ENCODE results near the gene LMX1B.

DNA sequence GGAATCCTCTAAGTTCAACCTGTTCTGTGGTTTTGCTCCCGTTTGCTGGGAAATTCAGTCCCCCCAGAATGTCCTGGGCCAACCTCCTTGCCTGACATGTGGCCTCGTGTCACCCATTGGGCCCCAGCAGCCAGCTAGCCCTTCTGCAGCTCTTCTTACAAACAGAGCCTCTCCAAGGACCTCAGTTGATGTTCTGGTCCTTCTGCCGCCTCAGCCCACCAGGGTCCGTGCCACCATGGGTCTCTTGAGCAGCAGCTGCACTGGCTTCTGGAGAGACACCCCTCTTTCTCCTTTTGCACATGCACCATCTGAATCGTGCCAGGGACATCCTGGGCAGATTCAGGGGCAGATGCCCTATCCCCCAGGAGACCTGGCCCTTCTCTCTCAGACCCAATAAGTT lies 85.0 kb downstream of the LMX1B start:
- no peak for TF ChIP-seq CTCF (IDR thresholded peaks at IDR 0.05)
- TF ChIP-seq CHD2 (IDR thresholded peaks at IDR 0.05; ENCODE audit: low read length, partially characterized antibody) = no peak
- TF ChIP-seq FOXJ3 (CRISPR knock-in tag; IDR thresholded peaks at IDR 0.05) = no peak
- TF ChIP-seq MEF2A (IDR thresholded peaks at IDR 0.05; ENCODE audit: borderline replicate concordance, low read depth) = no peak
- no peak for TF ChIP-seq TAF1 (IDR thresholded peaks at IDR 0.05; ENCODE audit: borderline replicate concordance, low read depth, low read length)
- TF ChIP-seq EZH2phosphoT487 (IDR thresholded peaks at IDR 0.05; ENCODE audit: borderline replicate concordance, low read depth) = no peak
- no peak for TF ChIP-seq POLR2AphosphoS5 (IDR thresholded peaks at IDR 0.05; ENCODE audit: low read depth, low read length)
- no peak for TF ChIP-seq PBX3 (IDR thresholded peaks at IDR 0.05)
- no peak for TF ChIP-seq RXRA (IDR thresholded peaks at IDR 0.05; ENCODE audit: borderline replicate concordance, low read depth)
- no peak for TF ChIP-seq RFX5 (IDR thresholded peaks at IDR 0.05; ENCODE audit: low read length)
- TF ChIP-seq, protein P1, sequence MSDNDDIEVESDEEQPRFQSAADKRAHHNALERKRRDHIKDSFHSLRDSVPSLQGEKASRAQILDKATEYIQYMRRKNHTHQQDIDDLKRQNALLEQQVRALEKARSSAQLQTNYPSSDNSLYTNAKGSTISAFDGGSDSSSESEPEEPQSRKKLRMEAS (IDR thresholded peaks at IDR 0.05; ENCODE audit: low read depth) = no peak
- no peak for TF ChIP-seq RAD21 (IDR thresholded peaks at IDR 0.05; ENCODE audit: low read length)
- no peak for TF ChIP-seq FOXM1 (IDR thresholded peaks at IDR 0.05; ENCODE audit: low read depth)
- no peak for TF ChIP-seq FOSL2 (IDR thresholded peaks at IDR 0.05; ENCODE audit: borderline replicate concordance, low read depth)

Data from SK-N-SH (cell line).